Psoas muscle (tissue), 8 donors: ENCODE measurements around the gene COLEC12. TPM values are rescaled to one million over a fixed set of nuclear protein-coding genes. Genes with fewer than 3 reads are reported as not detected.

Experiments
- ATAC-seq, 4 donors: fragments of 200-7000 bp; cut with Tn5 transposase; one replicate each; pipeline ENCODE4 v1.9.1; 2020; ENCODE audit warnings: moderate library complexity in 3 of 4, mild to moderate bottlenecking in 2 of 4
- DNase-seq, 2 donors: peaks; one replicate each; pipeline ENCODE4 v3.0.0-alpha.2; 2020
- H3K27ac ChIP-seq: fragments of 200-600 bp; one replicate; pipeline ENCODE4 v1.8.0; 2022
- H3K27me3 ChIP-seq, 3 donors: fragments of 200-600 bp in 1 of 3; one replicate each; pipeline versions ENCODE4 v1.6.1 to v1.8.0; 2013 to 2022; ENCODE audit warnings: low read length in 2 of 3, mild to moderate bottlenecking in 2 of 3, moderate library complexity in 1 of 3; ENCODE audit not compliant: insufficient read depth in 3 of 3
- H3K36me3 ChIP-seq, 2 donors: fragments of 200-600 bp in 1 of 2; one replicate each; pipeline versions ENCODE4 v1.6.1 to v1.8.0; 2013 to 2022; ENCODE audit warnings: low read depth in 1 of 2, mild to moderate bottlenecking in 1 of 2, moderate library complexity in 1 of 2; ENCODE audit not compliant: insufficient read depth in 1 of 2
- H3K4me1 ChIP-seq: fragments of 200-600 bp; one replicate; pipeline ENCODE4 v1.8.0; 2022
- H3K4me3 ChIP-seq: fragments of 200-600 bp; one replicate; pipeline ENCODE4 v1.8.0; 2022; ENCODE audit warnings: mild to moderate bottlenecking
- H3K9me3 ChIP-seq: fragments of 200-600 bp; one replicate; pipeline ENCODE4 v1.8.0; 2022
- WGBS, 3 donors: extraction: QIAGEN DNeasy Blood & Tissue Kit; methylation state at CpG; one replicate each; pipeline versions ENCODE4 v1.1.6 to v1.1.7; 2013; 5-methylcytosine and 5-hydroxymethylcytosine counted together
- intact Hi-C, 2 donors: fragments of 100-400 bp; cut with DNase I; formaldehyde crosslinking; loops; one replicate each; pipeline versions ENCODE4 v1.11.0 to v1.14.2; 2022
- polyA plus RNA-seq, 3 donors: library from polyadenylated mRNA; stranded (reverse); fragments of 200-250 nt; gene quantifications; one replicate each; pipeline ENCODE4 v1.2.3, GENCODE V29; 2013
- total RNA-seq, 4 donors: library from RNA; stranded (reverse); fragmentation: NEBNext Ultra II Directional in 2 of 4; extraction: Animal tissue kit (Norgen Biotek cat#: 25700) in 2 of 4; gene quantifications; one replicate each; pipeline versions ENCODE4 v1.2.1 to v1.2.4, GENCODE V29; 2021 to 2023
- TF ChIP-seq, protein P1 (sequence below): fragments of 200-600 bp; IDR thresholded peaks from one replicate; pipeline ENCODE4 v1.8.0; 2022; ENCODE audit warnings: antibody characterized with exemption
- donor health status: healthy with polysubstance abuse.
- donor health status: DM: no; HTN: no; CAD: no; lungs with moderate emphysema.
- donor health status: Bipolar disorder and iron deficiency.
- donor health status: healthy.
- donor health status: DM: yes; HTN: yes; CAD: no.
- donor health status: DM: no; HTN: no; CAD: no.
- donor health status: DM: no; HTN: no; CAD: no.
- donor health status: DM: yes; HTN: yes; CAD: no.

Gene COLEC12
- total and polyA plus RNA-seq, 7 donors = 0.80 to 6.4 (median 3.4) TPM

DNA sequence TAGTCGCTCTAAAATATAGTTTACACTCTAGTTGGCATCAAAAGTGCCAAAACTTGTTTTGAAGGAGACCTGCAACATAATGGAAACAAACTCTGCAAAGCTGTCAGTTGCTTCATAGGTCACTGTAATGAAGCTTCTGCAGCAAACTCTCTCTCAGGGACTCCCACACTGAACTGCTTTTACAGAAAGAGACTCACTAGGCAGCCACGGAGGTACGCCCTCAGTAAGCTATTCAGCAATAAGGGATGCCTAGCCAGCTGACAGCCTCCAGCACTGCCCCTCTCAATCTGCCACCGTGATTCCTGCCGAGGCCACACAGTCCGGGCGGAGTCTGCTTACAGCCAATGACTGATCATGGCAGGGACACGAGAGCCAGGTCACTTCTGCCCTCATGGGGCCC is 51.1 kb downstream of the COLEC12 start:
- ATAC-seq (no peak), DNase-seq (peak in 1 of 2 donors; percentile 56)
- H3K36me3 ChIP-seq = no peaks in the 10 kb centered on the region
- H3K4me3 ChIP-seq = no peak overlapping the region
- H3K27ac ChIP-seq = no peak overlapping the region
- H3K4me1 ChIP-seq = no peaks in the 10 kb centered on the region
- H3K9me3 ChIP-seq = peaks cover 6% of the 10 kb centered on the region
- WGBS, 3 donors = 27 to 52% (median 45%) methylated on average over 8 of the region's 8 CpGs
- TF ChIP-seq, protein P1, sequence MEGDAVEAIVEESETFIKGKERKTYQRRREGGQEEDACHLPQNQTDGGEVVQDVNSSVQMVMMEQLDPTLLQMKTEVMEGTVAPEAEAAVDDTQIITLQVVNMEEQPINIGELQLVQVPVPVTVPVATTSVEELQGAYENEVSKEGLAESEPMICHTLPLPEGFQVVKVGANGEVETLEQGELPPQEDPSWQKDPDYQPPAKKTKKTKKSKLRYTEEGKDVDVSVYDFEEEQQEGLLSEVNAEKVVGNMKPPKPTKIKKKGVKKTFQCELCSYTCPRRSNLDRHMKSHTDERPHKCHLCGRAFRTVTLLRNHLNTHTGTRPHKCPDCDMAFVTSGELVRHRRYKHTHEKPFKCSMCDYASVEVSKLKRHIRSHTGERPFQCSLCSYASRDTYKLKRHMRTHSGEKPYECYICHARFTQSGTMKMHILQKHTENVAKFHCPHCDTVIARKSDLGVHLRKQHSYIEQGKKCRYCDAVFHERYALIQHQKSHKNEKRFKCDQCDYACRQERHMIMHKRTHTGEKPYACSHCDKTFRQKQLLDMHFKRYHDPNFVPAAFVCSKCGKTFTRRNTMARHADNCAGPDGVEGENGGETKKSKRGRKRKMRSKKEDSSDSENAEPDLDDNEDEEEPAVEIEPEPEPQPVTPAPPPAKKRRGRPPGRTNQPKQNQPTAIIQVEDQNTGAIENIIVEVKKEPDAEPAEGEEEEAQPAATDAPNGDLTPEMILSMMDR = no peak
- H3K27me3 ChIP-seq = no peaks in the 10 kb centered on the region
- intact Hi-C loops = no loop called here

DNA sequence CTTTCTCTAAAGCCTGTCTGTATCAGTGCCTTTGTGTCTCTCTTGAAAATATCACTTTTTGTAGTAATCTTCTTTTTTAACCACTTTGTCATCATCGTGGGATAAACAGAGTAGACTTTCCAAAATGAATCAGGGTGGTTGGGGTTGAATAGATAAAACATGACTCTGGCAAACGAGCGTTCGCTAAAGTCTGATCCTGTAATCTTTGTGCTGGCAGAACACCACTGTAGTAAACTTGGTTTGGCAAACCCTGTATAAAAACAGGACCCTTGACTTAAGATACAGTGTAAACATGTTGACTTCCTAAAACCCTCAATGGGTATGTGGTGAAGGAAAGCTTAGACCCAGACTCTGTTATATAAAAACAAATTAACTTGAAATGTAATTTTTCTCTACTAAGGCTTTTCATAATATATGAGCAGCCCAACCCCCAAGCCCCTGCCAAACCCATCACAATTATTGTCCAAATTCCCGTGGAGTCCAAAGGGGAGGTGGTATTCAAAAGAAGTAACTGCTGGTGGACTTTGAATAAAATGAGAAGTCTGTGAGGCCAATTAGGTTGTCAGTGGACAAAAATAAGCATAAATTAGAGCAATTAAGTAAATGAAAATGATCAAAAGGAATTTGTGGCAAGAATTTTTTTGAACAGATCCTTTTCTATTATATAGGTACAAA is 52.2 kb downstream of the COLEC12 start:
- no peak overlapping the region for H3K27ac ChIP-seq
- TF ChIP-seq, protein P1 = no peak
- 30 to 38% (median 34%) methylated on average over 5 of the region's 5 CpGs for WGBS, 3 donors

GRCh38 chr18:446941-447560 is 53.5 kb downstream of the COLEC12 start:
- no peaks in the 10 kb centered on the region for H3K36me3 ChIP-seq
- no peak overlapping the region for H3K4me3 ChIP-seq
- no peaks in the 10 kb centered on the region for H3K27me3 ChIP-seq
- no peak overlapping the region for H3K27ac ChIP-seq
- TF ChIP-seq, protein P1 = no peak
- H3K4me1 ChIP-seq = no peaks in the 10 kb centered on the region
- intact Hi-C loops = no loop called here
- WGBS, 3 donors = 53 to 58% (median 57%) methylated on average over 5 of the region's 5 CpGs
- peaks cover 4% of the 10 kb centered on the region for H3K9me3 ChIP-seq
- no peak for DNase-seq
- no peak for ATAC-seq

More for the DNA sequence above, 52.2 kb downstream of the COLEC12 start:
- DNase-seq = no peak
- Histone ChIP-seq H3K4me1 (no peaks in the 10 kb centered on the region), H3K4me3 (no peak overlapping the region), H3K27me3 (no peaks in the 10 kb centered on the region), H3K9me3 (peaks cover 6% of the 10 kb centered on the region), H3K36me3 (no peaks in the 10 kb centered on the region)
- ATAC-seq = no peak
- intact Hi-C loops = no loop called here

DNA sequence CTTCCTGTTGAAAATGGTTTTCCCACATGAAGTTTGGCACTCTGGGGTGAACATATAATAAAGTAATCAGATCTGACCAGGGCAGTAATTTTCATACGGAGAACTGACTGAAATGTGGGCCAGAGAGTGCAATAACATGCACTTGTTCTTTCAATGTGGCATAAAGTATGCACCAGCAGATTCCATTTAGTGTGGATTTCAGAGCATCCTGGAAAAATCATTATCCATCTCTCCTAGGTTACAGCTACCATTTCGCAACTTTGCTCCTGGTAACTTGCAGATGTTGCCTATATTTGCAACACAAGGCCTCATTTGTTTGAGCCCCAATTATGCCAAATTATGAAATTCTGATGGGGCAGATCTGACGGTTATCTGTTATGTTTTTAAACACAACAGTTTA is 55.4 kb downstream of the COLEC12 start:
- H3K9me3 ChIP-seq = no peaks in the 10 kb centered on the region
- WGBS, 3 donors = 54 to 72% (median 61%) methylated on average over 3 of the region's 3 CpGs
- TF ChIP-seq, protein P1 = no peak
- H3K27me3 ChIP-seq = no peaks in the 10 kb centered on the region
- H3K36me3 ChIP-seq = no peaks in the 10 kb centered on the region
- DNase-seq (no peak), ATAC-seq (no peak)
- intact Hi-C loops = no loop called here
- H3K4me3 ChIP-seq = no peak overlapping the region
- no peak overlapping the region for H3K27ac ChIP-seq
- no peaks in the 10 kb centered on the region for H3K4me1 ChIP-seq
